ENCODE measurements around the gene AOPEP.

GRCh38 chr9:95071450-95071849 is 345.0 kb downstream of the AOPEP start:
- no peak for TF ChIP-seq CTCF (IDR thresholded peaks at IDR 0.05)
- no peak for TF ChIP-seq POLR2A (IDR thresholded peaks at IDR 0.05)
